Activated CD4-positive, alpha-beta T cell treated with anti-CD3 and anti-CD28 coated beads for 4 hours (primary cell): ENCODE results near the gene OSBP2.
"Not testable (repeated sequence)": the region's sequence is repeated elsewhere in the genome, so short reads cannot be mapped to it uniquely, and the experiment has no call there.

Source experiments
- DNase-seq, 2 donors: peaks; one replicate each; pipeline ENCODE4 v3.0.0-alpha.2; 2020

Gene OSBP2, protein sequence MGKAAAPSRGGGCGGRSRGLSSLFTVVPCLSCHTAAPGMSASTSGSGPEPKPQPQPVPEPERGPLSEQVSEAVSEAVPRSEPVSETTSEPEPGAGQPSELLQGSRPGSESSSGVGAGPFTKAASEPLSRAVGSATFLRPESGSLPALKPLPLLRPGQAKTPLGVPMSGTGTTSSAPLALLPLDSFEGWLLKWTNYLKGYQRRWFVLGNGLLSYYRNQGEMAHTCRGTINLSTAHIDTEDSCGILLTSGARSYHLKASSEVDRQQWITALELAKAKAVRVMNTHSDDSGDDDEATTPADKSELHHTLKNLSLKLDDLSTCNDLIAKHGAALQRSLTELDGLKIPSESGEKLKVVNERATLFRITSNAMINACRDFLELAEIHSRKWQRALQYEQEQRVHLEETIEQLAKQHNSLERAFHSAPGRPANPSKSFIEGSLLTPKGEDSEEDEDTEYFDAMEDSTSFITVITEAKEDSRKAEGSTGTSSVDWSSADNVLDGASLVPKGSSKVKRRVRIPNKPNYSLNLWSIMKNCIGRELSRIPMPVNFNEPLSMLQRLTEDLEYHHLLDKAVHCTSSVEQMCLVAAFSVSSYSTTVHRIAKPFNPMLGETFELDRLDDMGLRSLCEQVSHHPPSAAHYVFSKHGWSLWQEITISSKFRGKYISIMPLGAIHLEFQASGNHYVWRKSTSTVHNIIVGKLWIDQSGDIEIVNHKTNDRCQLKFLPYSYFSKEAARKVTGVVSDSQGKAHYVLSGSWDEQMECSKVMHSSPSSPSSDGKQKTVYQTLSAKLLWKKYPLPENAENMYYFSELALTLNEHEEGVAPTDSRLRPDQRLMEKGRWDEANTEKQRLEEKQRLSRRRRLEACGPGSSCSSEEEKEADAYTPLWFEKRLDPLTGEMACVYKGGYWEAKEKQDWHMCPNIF

GRCh38 chr22:30694640-30695350 is at the start of gene OSBP2:
OSBP2 (plus strand) TSS chr22:30694874; CDS start chr22:30694910, 36 bp downstream.
- peak; percentile 5 to 26 for DNase-seq

DNA sequence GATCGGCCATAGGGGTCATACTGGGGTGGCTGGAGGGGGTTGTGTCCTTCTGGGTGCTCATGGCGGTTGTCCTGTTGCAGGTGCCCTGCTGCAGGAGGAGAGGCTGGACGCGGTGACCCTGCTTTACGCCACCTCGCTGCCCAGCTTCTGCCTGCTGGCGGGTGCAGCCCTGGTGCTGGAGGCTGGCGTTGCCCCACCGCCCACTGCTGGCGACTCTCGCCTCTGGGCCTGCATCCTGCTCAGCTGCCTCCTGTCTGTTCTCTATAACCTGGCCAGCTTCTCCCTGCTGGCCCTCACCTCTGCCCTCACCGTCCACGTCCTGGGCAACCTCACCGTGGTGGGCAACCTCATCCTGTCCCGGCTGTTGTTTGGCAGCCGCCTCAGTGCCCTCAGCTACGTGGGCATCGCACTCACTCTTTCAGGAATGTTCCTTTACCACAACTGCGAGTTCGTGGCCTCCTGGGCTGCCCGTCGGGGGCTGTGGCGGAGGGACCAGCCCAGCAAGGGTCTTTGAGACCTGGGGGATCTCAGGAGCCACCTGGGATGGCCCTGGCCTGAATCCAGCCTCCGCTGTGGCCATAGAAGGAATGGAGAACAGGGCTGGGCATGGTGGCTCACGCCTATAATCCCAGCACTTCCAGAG is 48.0 kb upstream of the OSBP2 start:
- DNase-seq = no peak

GRCh38 chr22:30647536-30647935 is 47.1 kb upstream of the OSBP2 start:
- DNase-seq = no peak

- no peak for DNase-seq
Observed at GRCh38 chr22:30648825-30649224, 45.8 kb upstream of the OSBP2 start.

GRCh38 chr22:30649430-30650007 is 45.2 kb upstream of the OSBP2 start:
- DNase-seq = peak; percentile 86 to 91

GRCh38 chr22:30650508-30651116 is 44.1 kb upstream of the OSBP2 start:
- no peak for DNase-seq

DNA sequence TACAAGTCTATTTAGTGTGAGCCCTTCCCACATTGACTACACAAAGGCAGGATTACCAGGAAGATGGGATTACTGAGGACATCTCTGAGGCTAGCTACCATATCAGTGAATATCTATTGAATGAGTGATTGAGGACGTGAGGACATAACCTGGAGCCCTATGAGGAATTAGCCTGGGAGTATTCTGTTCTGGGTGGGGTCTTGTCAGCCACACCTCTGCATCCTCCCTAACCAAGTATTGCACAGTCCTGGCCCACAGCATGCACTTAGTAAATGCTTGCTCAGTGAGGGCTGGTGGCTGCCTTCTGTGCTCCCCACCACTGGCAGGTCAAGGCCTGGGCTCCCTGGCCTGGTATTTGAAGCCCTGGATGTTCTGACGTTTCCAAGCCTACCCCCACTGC is 41.8 kb upstream of the OSBP2 start:
- no peak for DNase-seq

GRCh38 chr22:30654361-30654760 is 40.3 kb upstream of the OSBP2 start:
- DNase-seq = no peak

- no peak for DNase-seq
Observed at GRCh38 chr22:30655532-30655931, 39.1 kb upstream of the OSBP2 start.

GRCh38 chr22:30662040-30662439 is 32.6 kb upstream of the OSBP2 start:
- no peak for DNase-seq

DNA sequence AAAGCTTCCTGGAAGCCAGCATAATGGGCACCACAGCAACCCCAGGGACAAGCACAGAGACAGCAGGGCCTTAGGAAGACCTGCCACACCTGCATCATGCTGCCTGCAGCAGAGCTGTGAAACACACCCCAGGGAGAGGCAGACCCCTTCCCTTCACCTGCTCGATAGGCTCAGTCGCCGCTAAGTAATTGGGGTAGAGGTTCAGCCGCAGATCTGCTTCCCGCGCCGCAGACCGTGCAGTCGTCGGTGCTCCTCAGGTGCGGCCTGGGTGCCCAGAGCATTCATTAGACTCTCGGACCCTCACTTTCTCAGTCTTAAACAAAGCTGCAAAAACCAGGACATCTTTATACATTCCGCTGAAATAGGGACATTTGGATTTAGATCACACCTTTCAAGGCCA is 29.9 kb upstream of the OSBP2 start:
- DNase-seq = no peak

- no peak for DNase-seq
Observed at GRCh38 chr22:30665266-30665665, 29.4 kb upstream of the OSBP2 start.

GRCh38 chr22:30665786-30666185 is 28.9 kb upstream of the OSBP2 start:
- DNase-seq = no peak

- peak; percentile 16 to 44 for DNase-seq
Observed at GRCh38 chr22:30667107-30667493, 27.6 kb upstream of the OSBP2 start.

DNA sequence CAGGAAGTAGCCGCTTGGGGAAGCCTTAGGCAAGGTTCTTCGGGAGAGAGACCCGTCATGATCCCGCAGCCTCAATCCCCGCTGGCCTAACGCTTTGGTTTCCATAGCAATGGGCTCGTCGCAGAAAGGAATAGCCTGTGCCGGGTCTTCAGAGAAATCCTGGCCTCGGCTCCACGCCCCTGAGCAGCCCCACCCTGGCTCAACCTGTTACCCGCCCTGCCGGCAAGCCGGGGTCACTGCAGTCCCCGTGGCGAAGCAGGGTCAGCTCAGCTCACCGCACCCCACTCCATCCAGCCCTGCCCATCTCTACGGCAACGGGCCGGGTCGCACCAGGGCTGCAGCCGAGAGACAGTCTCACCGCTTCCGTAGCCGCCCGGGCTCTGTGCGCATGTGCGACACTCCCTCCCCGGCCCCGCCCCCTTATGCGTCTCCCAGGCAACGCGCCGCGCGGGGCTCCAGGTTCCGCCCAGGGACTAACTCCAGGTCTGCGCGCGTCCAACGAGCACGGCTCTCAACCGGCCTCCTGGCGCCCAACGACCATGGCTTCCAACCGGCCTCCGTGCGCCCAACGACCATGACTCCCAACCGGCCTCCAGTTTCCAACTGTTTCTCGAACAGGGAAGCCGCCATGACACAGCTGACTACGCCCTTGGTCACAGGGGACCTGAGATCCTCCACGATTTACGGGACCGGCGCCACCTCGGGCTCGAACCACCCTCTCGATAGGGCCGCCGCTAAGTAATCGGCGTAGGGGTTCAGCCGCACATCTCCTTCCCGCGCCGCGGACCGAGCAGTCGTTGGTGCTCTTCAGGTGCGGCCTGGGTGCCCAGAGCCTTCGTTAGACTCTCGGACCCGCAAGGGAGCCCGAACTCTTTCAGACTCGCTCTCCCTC is 26.9 kb upstream of the OSBP2 start, which contains the start of gene DUSP18:
Gene DUSP18, minus strand, starts transcription at position 382 of the 892 bp plus-strand sequence. CDS start 3,872 bp downstream, outside the sequence.
- peak; percentile 91 to 94 for DNase-seq

- DNase-seq = no peak
Observed at GRCh38 chr22:30668386-30668710, 26.3 kb upstream of the OSBP2 start.

DNA sequence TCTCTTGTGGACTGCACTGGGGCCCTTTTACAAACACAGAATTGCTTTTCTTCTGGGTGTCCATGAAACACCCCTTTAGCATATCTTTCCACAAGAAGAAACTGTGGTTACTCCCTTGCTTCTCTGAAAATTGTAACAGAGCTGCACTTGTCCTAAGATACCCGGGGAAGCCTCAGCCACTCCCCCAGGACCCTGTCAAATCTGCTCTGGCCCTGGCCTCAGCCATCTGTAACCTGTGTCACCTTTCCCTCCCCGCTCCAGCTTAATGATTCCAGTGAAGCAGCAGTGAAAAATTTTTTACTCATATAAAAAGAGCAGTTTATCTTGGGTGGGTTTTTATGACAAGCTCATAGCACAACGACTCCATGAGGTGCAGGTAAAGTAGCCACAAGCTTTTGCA is 23.6 kb upstream of the OSBP2 start:
- DNase-seq = no peak

- DNase-seq = no peak
Observed at GRCh38 chr22:30673136-30673535, 21.5 kb upstream of the OSBP2 start.

GRCh38 chr22:30674482-30674881 is 20.2 kb upstream of the OSBP2 start:
- no peak for DNase-seq

DNA sequence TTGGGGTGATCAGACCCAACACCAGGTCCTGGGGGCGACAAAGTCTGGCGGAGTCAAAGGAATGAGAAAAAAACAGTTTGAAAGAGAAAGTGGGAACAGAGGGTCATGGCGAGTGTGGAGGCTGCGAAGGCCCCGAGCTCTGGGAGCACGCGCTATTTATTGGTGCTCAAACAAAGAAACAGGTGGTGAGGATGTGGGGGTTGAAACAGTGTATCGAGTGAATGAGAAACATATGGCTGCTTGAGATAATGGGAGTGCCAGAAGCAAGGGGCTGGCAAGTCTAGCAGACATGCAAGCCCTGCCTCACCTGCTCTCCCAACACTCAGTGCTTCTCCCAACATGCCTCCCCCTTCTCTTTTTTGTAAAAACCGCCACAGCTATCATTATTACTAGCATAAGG is 19.2 kb upstream of the OSBP2 start:
- DNase-seq = no peak

DNA sequence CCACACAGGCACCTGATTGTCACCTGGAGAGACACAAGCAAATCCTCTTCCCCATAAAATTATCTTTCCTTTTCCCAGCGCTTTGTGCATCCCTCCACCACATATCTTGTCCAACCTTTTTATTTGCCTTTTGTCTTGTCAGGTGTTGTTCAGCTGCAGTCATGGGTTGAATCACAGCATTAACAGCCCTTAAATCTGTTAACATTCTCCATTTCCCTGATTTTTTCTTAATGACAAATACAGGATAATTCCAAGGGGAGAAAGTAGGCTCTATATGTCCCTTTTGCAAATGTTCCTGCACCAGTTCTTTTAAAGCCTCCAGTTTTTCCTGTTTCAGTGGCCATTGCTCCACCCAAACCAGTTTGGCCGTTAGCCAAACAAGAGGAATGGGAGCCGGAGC is 18.1 kb upstream of the OSBP2 start:
- DNase-seq = not testable (repeated sequence)
